22Rv1 (cell line): ENCODE measurements around the gene JMY.
A peak's percentile ranks its signal among the peaks of the same experiment; 100 is the strongest.

Experiments used
- H3K27ac ChIP-seq: fragments of 450-650 bp; 2 replicates; pipeline ENCODE4 v1.5.1; 2017
- ZFX ChIP-seq: fragments of 450-650 bp; IDR thresholded peaks from 2 replicates; pipeline ENCODE4 v1.6.1; 2017; ENCODE audit warnings: antibody characterized with exemption, borderline replicate concordance
- TF ChIP-seq, protein P1 (sequence below): fragments of 450-650 bp; IDR thresholded peaks from 2 replicates; pipeline ENCODE4 v1.5.1; 2017; ENCODE audit warnings: mild to moderate bottlenecking

Gene JMY, protein sequence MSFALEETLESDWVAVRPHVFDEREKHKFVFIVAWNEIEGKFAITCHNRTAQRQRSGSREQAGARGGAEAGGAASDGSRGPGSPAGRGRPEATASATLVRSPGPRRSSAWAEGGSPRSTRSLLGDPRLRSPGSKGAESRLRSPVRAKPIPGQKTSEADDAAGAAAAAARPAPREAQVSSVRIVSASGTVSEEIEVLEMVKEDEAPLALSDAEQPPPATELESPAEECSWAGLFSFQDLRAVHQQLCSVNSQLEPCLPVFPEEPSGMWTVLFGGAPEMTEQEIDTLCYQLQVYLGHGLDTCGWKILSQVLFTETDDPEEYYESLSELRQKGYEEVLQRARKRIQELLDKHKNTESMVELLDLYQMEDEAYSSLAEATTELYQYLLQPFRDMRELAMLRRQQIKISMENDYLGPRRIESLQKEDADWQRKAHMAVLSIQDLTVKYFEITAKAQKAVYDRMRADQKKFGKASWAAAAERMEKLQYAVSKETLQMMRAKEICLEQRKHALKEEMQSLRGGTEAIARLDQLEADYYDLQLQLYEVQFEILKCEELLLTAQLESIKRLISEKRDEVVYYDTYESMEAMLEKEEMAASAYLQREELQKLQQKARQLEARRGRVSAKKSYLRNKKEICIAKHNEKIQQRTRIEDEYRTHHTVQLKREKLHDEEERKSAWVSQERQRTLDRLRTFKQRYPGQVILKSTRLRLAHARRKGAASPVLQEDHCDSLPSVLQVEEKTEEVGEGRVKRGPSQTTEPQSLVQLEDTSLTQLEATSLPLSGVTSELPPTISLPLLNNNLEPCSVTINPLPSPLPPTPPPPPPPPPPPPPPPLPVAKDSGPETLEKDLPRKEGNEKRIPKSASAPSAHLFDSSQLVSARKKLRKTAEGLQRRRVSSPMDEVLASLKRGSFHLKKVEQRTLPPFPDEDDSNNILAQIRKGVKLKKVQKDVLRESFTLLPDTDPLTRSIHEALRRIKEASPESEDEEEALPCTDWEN

DNA sequence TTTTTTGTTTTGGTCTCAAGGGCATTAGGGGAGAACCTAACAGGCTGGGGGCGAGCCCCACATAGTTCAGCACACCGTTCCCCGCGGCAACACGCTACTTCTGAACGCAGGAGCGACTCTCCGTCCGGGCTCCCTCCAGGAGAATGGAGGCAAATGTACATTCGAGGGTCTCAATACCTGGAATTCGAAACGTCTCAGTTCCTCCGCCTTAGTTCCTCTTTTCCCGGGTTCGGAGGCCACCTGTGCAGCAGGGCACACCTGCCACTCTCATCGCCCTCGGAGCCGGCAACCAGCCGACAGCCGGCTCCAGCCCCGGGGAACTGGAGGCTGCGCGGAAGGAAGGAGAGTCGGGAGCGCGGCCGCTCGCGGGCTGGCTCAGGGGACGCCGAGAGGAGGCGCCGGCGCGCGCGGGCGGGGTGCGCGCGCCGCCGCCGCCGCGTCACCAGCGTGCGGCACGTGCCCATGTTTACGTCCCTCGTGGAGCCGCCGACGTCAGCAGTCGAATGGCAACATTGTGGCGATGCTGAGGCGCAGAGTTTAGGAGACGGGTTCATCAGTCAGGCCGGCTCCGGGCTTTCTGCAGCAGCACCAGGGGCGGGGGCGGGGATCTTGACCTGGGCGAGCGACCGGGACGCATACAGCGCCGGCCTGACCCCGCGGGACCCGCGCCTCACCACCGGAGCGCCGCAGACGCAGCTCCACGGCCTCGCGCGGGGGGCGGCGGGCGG is at the start of gene JMY:
JMY (plus strand) TSS at position 498 of the 728 bp plus-strand sequence. CDS start 520 bp downstream, outside the sequence.
- TF ChIP-seq, protein P1, sequence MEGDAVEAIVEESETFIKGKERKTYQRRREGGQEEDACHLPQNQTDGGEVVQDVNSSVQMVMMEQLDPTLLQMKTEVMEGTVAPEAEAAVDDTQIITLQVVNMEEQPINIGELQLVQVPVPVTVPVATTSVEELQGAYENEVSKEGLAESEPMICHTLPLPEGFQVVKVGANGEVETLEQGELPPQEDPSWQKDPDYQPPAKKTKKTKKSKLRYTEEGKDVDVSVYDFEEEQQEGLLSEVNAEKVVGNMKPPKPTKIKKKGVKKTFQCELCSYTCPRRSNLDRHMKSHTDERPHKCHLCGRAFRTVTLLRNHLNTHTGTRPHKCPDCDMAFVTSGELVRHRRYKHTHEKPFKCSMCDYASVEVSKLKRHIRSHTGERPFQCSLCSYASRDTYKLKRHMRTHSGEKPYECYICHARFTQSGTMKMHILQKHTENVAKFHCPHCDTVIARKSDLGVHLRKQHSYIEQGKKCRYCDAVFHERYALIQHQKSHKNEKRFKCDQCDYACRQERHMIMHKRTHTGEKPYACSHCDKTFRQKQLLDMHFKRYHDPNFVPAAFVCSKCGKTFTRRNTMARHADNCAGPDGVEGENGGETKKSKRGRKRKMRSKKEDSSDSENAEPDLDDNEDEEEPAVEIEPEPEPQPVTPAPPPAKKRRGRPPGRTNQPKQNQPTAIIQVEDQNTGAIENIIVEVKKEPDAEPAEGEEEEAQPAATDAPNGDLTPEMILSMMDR, result peak; percentile 36
- no peak for TF ChIP-seq ZFX
- H3K27ac ChIP-seq, result peak within 1 kb of the TSS; percentile 81

DNA sequence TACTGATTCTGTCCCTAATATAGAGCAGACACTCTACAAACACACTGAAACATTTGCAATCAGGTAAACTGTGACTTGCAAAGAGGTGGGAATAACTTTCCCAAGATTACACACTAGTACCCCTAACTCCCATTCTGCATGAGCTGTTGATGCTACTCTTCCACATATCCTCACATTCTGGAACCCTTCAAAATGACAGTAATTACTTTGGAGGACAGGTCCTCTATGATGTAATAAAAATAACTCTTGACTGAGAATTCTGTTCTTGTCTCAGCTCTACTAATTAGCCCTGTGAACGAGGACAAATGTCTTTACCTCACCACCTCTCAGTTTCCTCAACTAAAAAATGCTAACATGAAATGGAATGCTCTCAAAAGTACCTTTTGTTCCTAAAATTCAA is 49.5 kb upstream of the JMY start:
- H3K27ac ChIP-seq, result 0 out of 2 replicates have a peak overlapping the region, but pooled peaks have one; percentile 10
- TF ChIP-seq, protein P1, result no peak
- no peak for TF ChIP-seq ZFX

DNA sequence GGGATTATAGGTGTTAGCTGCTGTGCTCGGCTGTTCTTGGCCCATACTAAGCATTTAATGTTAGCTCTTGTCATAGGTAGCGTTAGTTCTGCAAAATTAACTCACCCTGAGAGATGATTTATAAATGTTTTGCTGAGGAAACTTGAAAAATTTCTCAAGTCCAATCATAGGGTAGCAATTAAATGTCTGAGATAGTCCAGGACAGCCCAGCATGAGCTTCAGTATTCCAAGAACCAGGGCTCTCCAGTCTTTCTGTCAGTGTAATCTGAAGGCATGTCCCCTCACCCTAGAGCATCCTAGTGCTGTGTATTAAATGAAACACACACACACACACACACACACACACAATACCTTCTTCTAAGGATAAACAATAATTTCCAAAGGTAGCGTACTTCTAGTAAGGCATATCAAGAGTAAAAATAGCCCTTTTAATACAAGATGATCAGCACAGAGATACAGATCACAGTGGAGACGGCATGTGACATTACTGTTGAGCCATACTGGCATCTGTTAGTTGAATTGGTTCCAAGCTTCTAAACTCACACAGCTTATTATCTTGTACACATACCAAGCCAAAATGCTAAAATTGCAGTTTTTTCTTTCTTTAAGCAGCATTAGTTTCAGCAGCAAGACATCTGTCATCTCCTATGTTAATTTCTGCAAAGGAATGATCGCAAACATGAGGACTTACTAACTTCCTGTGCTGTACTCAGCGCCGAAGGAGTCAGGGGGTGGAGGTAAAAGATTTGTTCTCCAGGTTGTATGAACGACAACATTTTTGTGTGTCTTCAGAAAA is 46.3 kb upstream of the JMY start:
- no peak overlapping the region for H3K27ac ChIP-seq
- TF ChIP-seq ZFX, result no peak
- TF ChIP-seq, protein P1, result no peak

DNA sequence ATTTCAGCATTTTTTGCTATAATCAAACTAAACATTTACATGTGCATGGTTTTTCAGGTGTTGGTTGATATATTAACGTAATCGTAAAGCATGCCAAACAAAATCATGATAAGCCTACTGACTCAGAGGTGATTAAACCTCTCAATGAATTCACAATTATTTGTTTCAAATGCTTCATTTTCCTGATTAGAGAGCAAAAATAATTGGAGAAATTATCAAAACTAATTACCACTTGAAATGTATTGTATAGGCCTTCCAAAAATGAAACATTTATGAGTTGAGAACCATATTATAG is 45.7 kb upstream of the JMY start:
- no peak overlapping the region for H3K27ac ChIP-seq
- TF ChIP-seq ZFX, result no peak
- TF ChIP-seq, protein P1, result no peak

DNA sequence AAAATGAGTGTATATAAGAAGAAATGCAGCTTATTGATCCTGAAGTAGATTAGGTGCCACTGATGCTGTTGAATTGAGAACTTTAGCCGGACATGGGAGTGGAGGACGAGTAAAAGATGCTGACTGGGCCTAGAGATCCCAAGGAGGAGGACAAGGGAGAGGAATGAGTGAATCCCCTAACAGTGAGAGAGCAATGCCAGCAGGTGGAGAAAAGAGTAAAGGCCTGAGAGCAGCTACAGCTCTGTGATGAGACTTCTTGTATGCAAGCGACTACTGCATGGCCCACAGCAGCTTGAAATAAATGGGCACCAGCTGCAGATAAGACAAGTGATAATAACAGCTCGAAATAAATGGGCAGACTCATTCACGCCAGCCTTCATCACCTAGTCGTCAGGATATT is 44.5 kb upstream of the JMY start:
- no peak overlapping the region for H3K27ac ChIP-seq
- no peak for TF ChIP-seq ZFX
- TF ChIP-seq, protein P1, result no peak

DNA sequence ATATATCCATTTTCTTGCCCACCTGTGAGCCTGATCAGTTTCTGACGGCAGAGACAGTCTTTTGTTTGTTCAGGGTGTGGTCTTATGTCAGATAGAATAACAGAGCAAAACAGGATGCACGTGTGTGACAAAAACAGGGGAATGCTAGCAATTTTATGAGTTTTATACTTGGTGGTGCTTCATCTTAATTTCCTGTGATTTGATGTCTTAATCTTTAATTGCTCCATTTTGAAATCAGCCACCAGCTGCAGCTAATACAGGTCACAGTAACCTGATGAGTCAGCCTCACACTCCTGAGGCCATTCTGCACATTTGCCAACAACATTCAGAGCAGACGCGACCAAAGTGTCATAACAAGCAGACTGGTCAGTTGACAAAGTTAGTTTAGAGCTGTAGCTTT is 42.3 kb upstream of the JMY start:
- peak overlapping the region; percentile 46 for H3K27ac ChIP-seq
- TF ChIP-seq, protein P1, result no peak
- no peak for TF ChIP-seq ZFX
